NCI-H1436 treated with DMSO at 0.1 percent for 48 hours (cell line): ENCODE results near the gene TUBGCP2.

ENCODE experiments used
- DNase-seq: peaks from one replicate; lab custom pipeline; 2025; lab: John Stamatoyannopoulos, UW

The TUBGCP2 gene

GRCh38 chr10:133308421-133309099, at the start of gene TUBGCP2, which contains the start of gene ZNF511:
TUBGCP2 (minus strand) TSS chr10:133308872; CDS start chr10:133302941, 5,931 bp downstream.
ZNF511 (plus strand) TSS chr10:133308914; CDS start chr10:133308944, 30 bp downstream.
- DNase-seq, result no peak

- DNase-seq, result no peak
Measured at GRCh38 chr10:133357285-133358161, 48.9 kb upstream of the TUBGCP2 start, which contains the start of gene FUOM. FUOM (minus strand) TSS chr10:133358019; CDS start chr10:133358007, 12 bp downstream.

- DNase-seq, result no peak
Measured at GRCh38 chr10:133356549-133357284, 48.0 kb upstream of the TUBGCP2 start.

GRCh38 chr10:133355991-133356390, 47.3 kb upstream of the TUBGCP2 start:
- no peak for DNase-seq

- no peak for DNase-seq
Measured at GRCh38 chr10:133355266-133355665, 46.6 kb upstream of the TUBGCP2 start.

- DNase-seq, result no peak
Measured at GRCh38 chr10:133354672-133355240, 46.1 kb upstream of the TUBGCP2 start.

- DNase-seq, result no peak
Measured at GRCh38 chr10:133353988-133354605, 45.4 kb upstream of the TUBGCP2 start.

- DNase-seq, result no peak
Measured at GRCh38 chr10:133353202-133353959, 44.7 kb upstream of the TUBGCP2 start.

GRCh38 chr10:133351408-133352318, 43.0 kb upstream of the TUBGCP2 start:
- DNase-seq, result no peak

- no peak for DNase-seq
Measured at GRCh38 chr10:133350950-133351329, 42.3 kb upstream of the TUBGCP2 start.

GRCh38 chr10:133350283-133350949, 41.7 kb upstream of the TUBGCP2 start:
- no peak for DNase-seq

GRCh38 chr10:133349577-133350011, 40.9 kb upstream of the TUBGCP2 start:
- no peak for DNase-seq

GRCh38 chr10:133349160-133349568, 40.5 kb upstream of the TUBGCP2 start:
- no peak for DNase-seq

- DNase-seq, result no peak
Measured at GRCh38 chr10:133347710-133348517, 39.2 kb upstream of the TUBGCP2 start.

GRCh38 chr10:133346413-133346812, 37.7 kb upstream of the TUBGCP2 start:
- DNase-seq, result no peak

GRCh38 chr10:133344236-133344635, 35.6 kb upstream of the TUBGCP2 start:
- no peak for DNase-seq

GRCh38 chr10:133343558-133343957, 34.9 kb upstream of the TUBGCP2 start:
- DNase-seq, result no peak

GRCh38 chr10:133342942-133343341, 34.3 kb upstream of the TUBGCP2 start:
- DNase-seq, result no peak
